ENCODE results near the gene HLA-DQA1. TPM values are rescaled to one million over a fixed set of nuclear protein-coding genes. Genes with fewer than 3 reads are reported as not detected.
"Not testable (repeated sequence)": the region's sequence is repeated elsewhere in the genome, so short reads cannot be mapped to it uniquely, and the experiment has no call there.

HLA-DQA1 gene
- total RNA-seq, 1 experiment from 2014 or later: not detected

- Histone ChIP-seq H3K4me3 (no peak overlapping the region), H3K27me3 (no peaks in the 10 kb centered on the region), H3K4me1 (no peaks in the 10 kb centered on the region), H3K9me3 (replicated peaks) (no peaks in the 10 kb centered on the region), H3K36me3 (no peaks in the 10 kb centered on the region), H3K27ac (no peak overlapping the region)
- DNase-seq: no peak
Observed at GRCh38 chr6:32610682-32611296, 26.4 kb upstream of the HLA-DQA1 start.

GRCh38 chr6:32613475-32613874, 23.7 kb upstream of the HLA-DQA1 start:
- Histone ChIP-seq H3K27ac (no peak overlapping the region), H3K9me3 (replicated peaks) (no peaks in the 10 kb centered on the region), H3K4me1 (no peaks in the 10 kb centered on the region), H3K4me3 (no peak overlapping the region), H3K36me3 (no peaks in the 10 kb centered on the region), H3K27me3 (no peaks in the 10 kb centered on the region)
- DNase-seq: no peak

DNA sequence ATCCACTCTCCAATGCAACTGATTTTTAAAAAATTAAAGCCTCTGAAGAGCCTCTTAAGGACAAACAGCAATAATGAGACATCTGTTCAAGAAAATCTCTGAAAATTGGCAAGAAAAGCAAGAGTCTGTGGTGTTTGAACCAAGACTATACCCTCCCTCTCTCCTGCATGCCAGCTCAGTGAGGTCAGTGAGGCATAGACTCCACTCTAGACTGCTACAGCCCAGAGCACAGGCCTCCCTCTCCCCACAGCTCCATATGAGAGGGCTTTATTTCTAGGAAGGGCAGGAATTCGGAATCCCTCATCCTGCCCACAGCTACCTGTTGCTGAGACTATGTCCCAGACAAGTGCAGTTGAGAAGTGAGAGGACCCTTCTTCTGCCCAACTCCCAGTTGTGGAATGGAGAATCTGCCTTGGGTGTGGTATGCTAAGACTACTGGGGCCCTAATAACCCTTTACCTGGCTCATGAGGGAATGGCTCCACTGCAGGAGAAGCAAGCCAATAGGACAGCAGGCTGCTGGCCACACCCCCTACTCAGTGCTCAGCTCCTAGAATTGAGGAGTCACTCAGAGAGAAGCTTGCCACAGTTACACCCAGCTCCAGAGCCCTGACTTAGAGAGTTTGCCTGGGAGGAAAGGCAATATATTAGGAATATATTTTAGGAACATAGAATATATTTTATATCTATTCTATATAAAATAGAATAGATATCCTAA, 22.7 kb upstream of the HLA-DQA1 start:
- H3K4me1 ChIP-seq: no peaks in the 10 kb centered on the region
- H3K9me3 ChIP-seq (replicated peaks): no peaks in the 10 kb centered on the region
- no peak overlapping the region for H3K27ac ChIP-seq
- no peaks in the 10 kb centered on the region for H3K27me3 ChIP-seq
- no peak overlapping the region for H3K4me3 ChIP-seq
- no peaks in the 10 kb centered on the region for H3K36me3 ChIP-seq
- DNase-seq: no peak

GRCh38 chr6:32615885-32616532, 21.2 kb upstream of the HLA-DQA1 start:
- Histone ChIP-seq H3K4me3 (no peak overlapping the region), H3K36me3 (no peaks in the 10 kb centered on the region), H3K27me3 (no peaks in the 10 kb centered on the region), H3K27ac (no peak overlapping the region), H3K9me3 (replicated peaks) (no peaks in the 10 kb centered on the region), H3K4me1 (no peaks in the 10 kb centered on the region)
- DNase-seq: no peak

- H3K36me3 ChIP-seq: no peaks in the 10 kb centered on the region
- H3K4me3 ChIP-seq: no peak overlapping the region
- no peaks in the 10 kb centered on the region for H3K27me3 ChIP-seq
- DNase-seq: no peak
- H3K9me3 ChIP-seq (replicated peaks): no peaks in the 10 kb centered on the region
- no peaks in the 10 kb centered on the region for H3K4me1 ChIP-seq
- H3K27ac ChIP-seq: no peak overlapping the region
Observed at GRCh38 chr6:32617751-32618150, 19.5 kb upstream of the HLA-DQA1 start.

DNA sequence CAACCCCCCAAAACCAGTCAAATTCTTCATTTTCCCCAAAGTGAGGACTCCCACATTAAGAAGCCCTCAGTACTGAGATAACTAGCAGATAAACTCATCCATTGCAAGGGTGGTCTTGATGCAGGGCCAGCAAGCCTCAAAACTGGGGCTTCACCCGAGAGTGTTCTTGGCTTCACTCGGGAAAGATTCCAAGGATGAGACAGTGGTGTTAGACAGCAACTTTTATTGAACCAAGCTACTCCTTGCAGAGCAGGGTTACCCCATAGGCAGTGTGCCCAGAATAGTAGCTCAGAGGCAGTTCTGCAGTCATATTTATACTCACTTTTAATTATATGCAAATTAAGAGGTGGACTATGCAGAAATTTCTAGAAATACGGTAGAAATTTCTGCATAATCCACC, 15.8 kb upstream of the HLA-DQA1 start:
- H3K27me3 ChIP-seq: no peaks in the 10 kb centered on the region
- H3K4me1 ChIP-seq: no peaks in the 10 kb centered on the region
- no peak overlapping the region for H3K4me3 ChIP-seq
- H3K36me3 ChIP-seq: no peaks in the 10 kb centered on the region
- no peak for DNase-seq
- no peaks in the 10 kb centered on the region for H3K9me3 ChIP-seq (replicated peaks)
- H3K27ac ChIP-seq: no peak overlapping the region

- no peaks in the 10 kb centered on the region for H3K36me3 ChIP-seq
- H3K4me1 ChIP-seq: no peaks in the 10 kb centered on the region
- H3K9me3 ChIP-seq (replicated peaks): no peaks in the 10 kb centered on the region
- no peaks in the 10 kb centered on the region for H3K27me3 ChIP-seq
- H3K27ac ChIP-seq: no peak overlapping the region
- no peak for DNase-seq
- no peak overlapping the region for H3K4me3 ChIP-seq
Observed at GRCh38 chr6:32622545-32623401, 14.4 kb upstream of the HLA-DQA1 start.

DNA sequence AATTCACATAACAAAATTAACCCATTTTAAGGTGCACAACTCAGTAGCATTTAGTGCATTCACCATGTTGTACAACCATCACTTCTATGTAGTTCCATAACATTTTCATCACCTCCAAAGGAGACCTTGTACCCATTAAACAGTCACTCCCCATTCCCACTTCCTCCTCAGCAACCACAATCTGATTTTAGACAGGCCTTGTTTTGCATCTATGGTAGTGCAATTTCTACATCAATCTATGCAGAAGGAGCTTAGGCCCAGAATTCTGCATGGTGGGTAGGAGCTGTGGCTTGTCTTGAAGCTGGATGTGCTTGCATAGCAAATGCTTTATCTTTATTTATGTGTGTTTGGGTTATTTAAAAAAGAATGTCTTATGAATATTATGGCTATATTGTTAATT, 13.5 kb upstream of the HLA-DQA1 start:
- H3K4me1 ChIP-seq: no peaks in the 10 kb centered on the region
- no peaks in the 10 kb centered on the region for H3K27me3 ChIP-seq
- no peaks in the 10 kb centered on the region for H3K36me3 ChIP-seq
- no peak for DNase-seq
- no peak overlapping the region for H3K27ac ChIP-seq
- H3K9me3 ChIP-seq (replicated peaks): no peaks in the 10 kb centered on the region
- no peak overlapping the region for H3K4me3 ChIP-seq

DNA sequence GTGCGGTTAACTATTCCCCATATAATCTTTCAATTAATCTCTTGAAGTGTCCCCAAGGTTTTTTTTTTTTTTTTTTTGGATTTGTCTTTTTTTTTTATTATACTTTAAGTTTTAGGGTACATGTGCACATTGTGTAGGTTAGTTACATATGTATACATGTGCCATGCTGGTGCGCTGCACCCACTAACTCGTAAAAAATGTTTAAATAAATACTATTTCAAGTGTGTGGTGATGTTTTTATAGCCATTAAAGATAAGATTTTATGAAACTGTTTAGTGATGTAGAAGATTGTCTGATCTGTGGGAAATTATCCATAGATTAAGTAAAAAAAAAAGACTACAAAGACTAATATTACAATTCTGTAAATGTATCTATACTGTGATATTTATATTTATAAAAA, 12.6 kb upstream of the HLA-DQA1 start:
- DNase-seq: no peak
- Histone ChIP-seq H3K27me3 (no peaks in the 10 kb centered on the region), H3K9me3 (replicated peaks) (no peaks in the 10 kb centered on the region), H3K27ac (no peak overlapping the region), H3K4me1 (no peaks in the 10 kb centered on the region), H3K36me3 (no peaks in the 10 kb centered on the region), H3K4me3 (no peak overlapping the region)

- no peaks in the 10 kb centered on the region for H3K27me3 ChIP-seq
- no peak overlapping the region for H3K4me3 ChIP-seq
- H3K9me3 ChIP-seq (replicated peaks): no peaks in the 10 kb centered on the region
- no peaks in the 10 kb centered on the region for H3K4me1 ChIP-seq
- no peak overlapping the region for H3K27ac ChIP-seq
- DNase-seq: no peak
- no peaks in the 10 kb centered on the region for H3K36me3 ChIP-seq
Observed at GRCh38 chr6:32625137-32625536, 12.1 kb upstream of the HLA-DQA1 start.

DNA sequence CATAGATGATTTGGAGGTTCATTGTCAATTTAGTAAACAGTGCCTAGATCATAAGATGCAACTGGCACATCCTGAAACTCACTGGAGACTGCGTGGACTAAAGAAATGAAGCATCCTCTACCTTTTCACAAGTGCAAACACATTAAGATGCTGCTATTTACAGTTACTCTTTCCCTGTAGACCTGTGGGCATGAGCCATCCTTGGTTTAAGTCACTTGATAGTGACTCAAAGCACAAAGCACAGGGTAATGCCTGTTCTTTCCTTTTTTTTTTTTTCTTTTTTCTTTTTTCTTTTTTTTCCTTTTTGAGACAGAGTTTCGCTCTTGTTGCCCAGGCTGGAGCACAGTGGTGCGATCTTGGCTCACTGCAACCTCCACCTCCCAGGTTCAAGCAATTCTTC, 10.0 kb upstream of the HLA-DQA1 start:
- no peaks in the 10 kb centered on the region for H3K9me3 ChIP-seq (replicated peaks)
- no peak for DNase-seq
- no peaks in the 10 kb centered on the region for H3K4me1 ChIP-seq
- H3K27me3 ChIP-seq: no peaks in the 10 kb centered on the region
- no peaks in the 10 kb centered on the region for H3K36me3 ChIP-seq
- H3K4me3 ChIP-seq: no peak overlapping the region
- H3K27ac ChIP-seq: no peak overlapping the region

GRCh38 chr6:32627831-32628230, 9.4 kb upstream of the HLA-DQA1 start:
- Histone ChIP-seq H3K4me1 (no peaks in the 10 kb centered on the region), H3K4me3 (no peak overlapping the region), H3K27me3 (no peaks in the 10 kb centered on the region), H3K36me3 (no peaks in the 10 kb centered on the region), H3K27ac (no peak overlapping the region), H3K9me3 (replicated peaks) (no peaks in the 10 kb centered on the region)
- DNase-seq: no peak

GRCh38 chr6:32629793-32630192, 7.4 kb upstream of the HLA-DQA1 start:
- not testable (repeated sequence) for H3K4me1 ChIP-seq; H3K9me3 ChIP-seq (replicated peaks); H3K36me3 ChIP-seq; H3K27ac ChIP-seq; H3K27me3 ChIP-seq; DNase-seq; H3K4me3 ChIP-seq

GRCh38 chr6:32635526-32636123, 1.6 kb upstream of the HLA-DQA1 start:
- Histone ChIP-seq H3K36me3 (no peaks in the 10 kb centered on the region), H3K27ac (no peak overlapping the region), H3K4me1 (no peaks in the 10 kb centered on the region), H3K27me3 (no peaks in the 10 kb centered on the region), H3K9me3 (replicated peaks) (no peaks in the 10 kb centered on the region), H3K4me3 (no peak overlapping the region)
- no peak for DNase-seq

GRCh38 chr6:32637883-32638282, 677 bp downstream of the HLA-DQA1 start:
- Histone ChIP-seq H3K36me3 (no peaks in the 10 kb centered on the region), H3K27me3 (no peaks in the 10 kb centered on the region), H3K4me1 (no peaks in the 10 kb centered on the region), H3K27ac (no peak overlapping the region), H3K9me3 (replicated peaks) (no peaks in the 10 kb centered on the region), H3K4me3 (no peak overlapping the region)
- no peak for DNase-seq
